A673 (cell line): Measurements from ENCODE around the gene CLCNKA.

Experiments used
- CTCF ChIP-seq: fragments of 300-800, 200-600 bp; sonication (generic); conservative IDR thresholded peaks from 2 replicates; pipeline ENCODE4 v1.5.1; 2017; ENCODE audit warnings: low read depth, mild to moderate bottlenecking, antibody characterized with exemption, low read length, moderate library complexity, mixed read lengths
- EZH2 ChIP-seq: fragments of 200-600 bp; sonication (generic); IDR thresholded peaks from 2 replicates; pipeline ENCODE4 v1.6.1; 2017; ENCODE audit warnings: borderline replicate concordance, low read depth, mild to moderate bottlenecking, mixed read lengths, antibody characterized with exemption, low read length; ENCODE audit not compliant: poor library complexity, severe bottlenecking

- TF ChIP-seq CTCF (peak; percentile 62), EZH2 (no peak)
Observed at GRCh38 chr1:15994590-15995351, 27.1 kb upstream of the CLCNKA start.
